COLO668 (cell line): ENCODE measurements around the gene MAP1LC3A.

Experiments used
- DNase-seq: peaks from one replicate; lab custom pipeline; 2025; ENCODE audit not compliant: unreplicated experiment; lab: John Stamatoyannopoulos, UW

The MAP1LC3A gene

DNA sequence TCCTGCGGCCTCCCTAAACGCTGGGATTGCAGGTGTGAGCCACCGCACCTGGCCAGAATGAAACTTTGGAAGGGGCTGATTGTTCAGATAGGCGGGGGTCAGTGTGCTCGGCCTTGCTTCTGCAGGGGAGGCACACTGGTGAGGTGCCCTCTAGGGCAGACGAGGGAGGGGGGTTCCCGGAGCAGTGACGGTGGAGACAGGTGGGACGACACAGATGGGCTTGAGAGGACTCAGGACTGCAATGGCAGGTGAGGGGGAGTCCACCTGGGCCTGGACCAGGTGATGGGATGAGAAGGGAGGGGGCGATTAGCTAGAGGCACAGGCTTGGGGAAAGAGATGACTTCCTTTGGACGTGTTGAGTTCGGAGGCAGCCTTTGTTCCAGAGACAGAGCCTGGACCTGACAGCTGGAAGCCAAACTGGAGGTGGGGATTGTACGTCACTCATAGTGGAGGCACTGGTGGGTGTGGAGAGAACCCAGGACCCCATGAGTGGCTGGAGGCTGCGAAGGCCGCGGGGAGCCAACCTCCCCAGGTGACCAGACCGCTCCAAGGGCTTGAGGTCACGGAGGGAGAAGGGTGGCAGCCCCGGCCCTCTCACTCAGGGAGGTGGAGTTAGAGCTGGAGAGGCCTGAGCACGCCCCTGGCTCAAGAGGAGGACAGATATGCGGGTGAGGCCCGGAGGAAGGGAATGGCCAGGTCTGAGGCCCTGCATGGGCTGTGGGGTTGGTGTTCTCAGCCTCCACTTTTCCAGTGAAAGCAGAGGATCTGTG lies 10.5 kb upstream of the MAP1LC3A start:
- no peak for DNase-seq

DNA sequence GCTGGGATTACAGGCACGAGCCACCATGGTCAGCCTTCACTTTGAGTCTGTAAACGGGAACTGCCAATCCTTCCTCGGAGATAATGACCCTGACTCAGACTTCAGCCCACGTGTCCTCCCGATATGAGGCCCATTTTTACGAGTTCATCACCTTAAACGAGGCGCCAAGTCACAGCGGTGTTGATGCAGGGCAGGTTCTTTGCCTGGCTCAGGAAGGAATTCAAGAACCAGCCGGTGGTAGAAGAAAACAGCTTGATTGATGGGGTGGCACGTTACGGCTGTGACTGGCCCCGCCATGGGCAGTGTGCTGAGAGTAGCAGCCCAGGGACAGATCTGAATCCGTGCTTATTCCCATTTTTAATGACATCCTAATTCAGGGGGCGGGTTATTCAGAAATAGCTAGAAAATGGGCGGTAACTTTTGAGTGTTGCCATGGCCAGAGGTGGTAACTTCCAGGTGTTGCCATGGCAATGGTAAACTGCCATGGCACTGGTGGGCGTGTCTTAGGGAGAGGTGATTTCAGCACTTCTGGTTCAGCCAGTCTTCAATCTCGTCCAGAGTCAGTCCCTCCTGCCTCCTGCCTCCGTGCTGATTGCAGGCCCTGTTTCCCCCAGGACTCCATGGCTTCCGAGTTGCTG lies 9.1 kb upstream of the MAP1LC3A start:
- no peak for DNase-seq

DNA sequence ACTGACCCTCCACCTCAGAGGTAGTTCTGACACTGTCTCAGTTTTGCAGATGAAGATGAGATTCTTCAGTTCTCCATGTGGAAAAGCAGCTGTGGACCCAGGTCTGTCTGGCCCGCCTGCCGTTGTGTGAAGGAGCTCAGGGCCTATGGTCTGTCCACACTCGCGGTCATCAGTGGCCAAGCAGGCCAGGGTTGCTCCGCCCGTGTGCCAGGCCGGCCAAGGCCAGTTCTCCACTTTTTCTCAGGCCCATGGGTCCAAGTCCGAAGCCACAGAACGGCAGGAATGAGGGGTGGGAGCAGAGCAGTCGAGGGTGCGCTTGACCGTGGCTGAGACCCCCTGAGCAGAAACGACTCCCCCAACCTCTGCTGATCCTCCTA lies 8.6 kb upstream of the MAP1LC3A start:
- no peak for DNase-seq

GRCh38 chr20:34552569-34552968 lies 5.9 kb upstream of the MAP1LC3A start:
- DNase-seq: no peak

DNA sequence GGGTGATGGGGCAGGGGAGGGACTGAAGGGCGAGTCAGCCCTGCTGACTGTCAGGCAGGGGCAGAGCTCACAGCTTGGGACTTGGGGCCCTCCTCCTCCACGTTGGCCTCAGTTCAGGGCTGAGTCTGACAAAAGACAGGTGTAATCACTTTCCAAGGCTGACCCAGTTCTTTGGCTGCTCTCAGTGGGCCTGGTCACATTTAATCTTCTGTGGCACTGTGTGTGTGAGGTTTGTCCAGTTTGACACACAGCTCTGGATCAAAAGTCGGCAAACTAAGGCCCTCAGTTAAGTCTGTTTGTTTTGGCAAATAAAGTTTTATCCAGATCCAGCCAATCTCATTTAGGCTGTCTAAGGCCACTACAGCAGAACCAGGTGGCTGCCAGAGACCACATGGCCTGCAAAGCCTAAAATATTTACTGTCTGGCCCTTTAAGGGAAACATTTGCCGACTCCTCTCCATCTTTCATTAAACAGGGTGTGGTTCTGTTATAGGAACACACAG lies 5.1 kb upstream of the MAP1LC3A start:
- no peak for DNase-seq

- DNase-seq: no peak
Observed at GRCh38 chr20:34557936-34558319, 590 bp upstream of the MAP1LC3A start.

DNA sequence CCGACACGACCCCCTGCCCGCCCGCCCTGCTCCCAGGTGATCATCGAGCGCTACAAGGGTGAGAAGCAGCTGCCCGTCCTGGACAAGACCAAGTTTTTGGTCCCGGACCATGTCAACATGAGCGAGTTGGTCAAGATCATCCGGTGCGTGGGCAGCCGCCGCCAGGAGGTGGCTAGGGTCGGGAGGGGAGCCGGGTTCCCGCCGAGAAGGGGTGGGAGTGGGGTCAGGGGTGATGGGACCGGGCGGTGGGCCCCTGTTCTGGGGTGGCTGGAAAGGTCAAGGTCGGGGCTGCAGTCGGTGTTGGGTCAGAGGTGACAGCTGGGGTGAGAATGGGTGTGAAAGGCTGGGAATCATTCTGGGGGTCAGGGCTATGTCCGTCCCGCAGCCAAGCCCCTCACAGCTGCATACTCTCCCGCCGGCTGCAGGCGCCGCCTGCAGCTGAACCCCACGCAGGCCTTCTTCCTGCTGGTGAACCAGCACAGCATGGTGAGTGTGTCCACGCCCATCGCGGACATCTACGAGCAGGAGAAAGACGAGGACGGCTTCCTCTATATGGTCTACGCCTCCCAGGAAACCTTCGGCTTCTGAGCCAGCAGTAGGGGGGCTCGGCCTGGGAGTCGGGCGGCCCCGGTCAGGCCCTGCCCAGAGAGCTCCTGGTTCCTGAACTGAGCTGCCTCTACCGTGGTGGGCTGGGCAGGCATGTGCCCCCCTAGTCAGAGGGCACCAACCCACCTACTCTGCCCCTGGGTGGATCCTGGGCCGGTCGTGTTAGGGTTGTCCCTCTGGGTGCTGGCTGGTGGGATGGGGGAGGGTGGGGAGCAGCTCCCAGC lies 1.0 kb downstream of the MAP1LC3A start:
- DNase-seq: no peak

DNA sequence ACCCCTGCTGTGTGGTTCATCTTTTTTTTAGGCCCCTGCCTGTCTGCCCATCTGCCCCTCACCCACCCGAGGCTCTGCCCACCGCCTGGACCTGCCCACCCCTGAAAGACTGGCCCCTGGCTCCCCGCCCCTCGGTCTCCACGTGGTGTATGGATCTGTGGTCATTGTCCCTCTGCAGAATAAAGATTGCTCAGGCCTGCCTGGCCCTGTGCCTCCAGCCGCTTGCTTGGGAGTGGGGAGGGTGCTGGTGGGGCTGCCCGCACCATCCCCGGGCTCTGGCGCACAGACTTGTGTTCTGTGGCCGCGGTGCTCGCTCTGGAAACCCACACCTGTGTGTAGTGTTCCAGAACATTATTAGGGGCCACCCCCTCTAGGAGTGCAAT lies 1.6 kb downstream of the MAP1LC3A start:
- DNase-seq: no peak

DNA sequence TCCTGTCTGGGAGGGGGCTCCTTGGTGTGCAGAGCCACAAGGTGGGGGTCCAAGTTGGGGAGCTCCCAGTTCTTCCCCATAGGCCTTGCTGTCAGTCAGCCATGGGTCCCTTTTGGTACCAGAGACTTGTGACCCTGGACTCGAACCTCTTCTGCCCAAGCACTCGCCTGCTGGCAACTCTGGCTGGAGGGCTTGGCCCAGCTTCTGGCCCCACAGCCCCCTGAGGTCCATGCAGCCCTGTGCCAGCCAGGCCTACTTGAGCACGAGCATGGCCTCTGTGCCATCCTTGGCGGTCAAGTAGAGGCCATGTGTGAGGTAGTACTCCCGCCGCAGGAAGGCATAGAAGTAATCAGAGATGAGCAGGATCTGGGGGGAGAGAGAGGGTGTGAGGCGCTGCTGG lies 2.1 kb downstream of the MAP1LC3A start:
- DNase-seq: no peak

DNA sequence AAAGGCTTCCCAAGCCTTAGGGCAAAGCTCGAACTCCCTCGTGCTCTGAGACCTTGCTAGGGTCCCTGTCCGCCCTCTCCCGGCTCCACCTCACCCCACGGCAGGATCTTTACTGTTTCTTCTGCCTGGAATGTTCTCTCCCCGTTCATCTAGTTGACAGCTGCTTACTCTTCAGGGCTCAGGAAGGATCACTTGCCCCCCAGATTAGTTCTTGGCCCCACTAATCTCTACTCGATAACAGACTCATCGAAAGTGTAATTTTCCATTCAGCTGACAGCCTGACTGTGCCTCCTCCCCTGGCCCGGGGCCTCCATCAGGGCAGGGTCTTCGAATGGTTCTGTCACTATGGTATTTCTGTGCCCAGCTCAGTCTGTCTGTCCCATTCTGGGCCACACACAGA lies 3.1 kb downstream of the MAP1LC3A start:
- no peak for DNase-seq

DNA sequence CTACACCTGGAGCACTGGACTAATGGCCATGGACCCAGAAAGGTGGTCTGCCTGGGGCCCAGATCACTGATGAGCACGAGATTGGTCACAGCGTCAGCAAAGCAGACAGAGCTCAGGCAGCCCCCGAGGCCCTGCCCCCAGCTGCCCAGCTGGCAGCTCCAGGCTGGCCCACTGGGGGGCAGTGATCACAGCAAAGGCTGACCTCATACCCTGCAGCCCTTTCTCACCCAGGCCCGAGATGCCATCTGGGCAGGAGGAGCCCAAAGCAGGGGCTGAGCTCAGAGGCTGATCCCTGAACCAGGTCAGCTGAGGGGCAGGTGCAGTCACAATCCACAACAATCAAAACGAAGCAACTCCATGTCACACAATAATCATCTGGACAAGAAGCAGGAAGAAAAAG lies 4.1 kb downstream of the MAP1LC3A start:
- peak; percentile 39 for DNase-seq

- no peak for DNase-seq
Observed at GRCh38 chr20:34564833-34565232, 6.3 kb downstream of the MAP1LC3A start.

DNA sequence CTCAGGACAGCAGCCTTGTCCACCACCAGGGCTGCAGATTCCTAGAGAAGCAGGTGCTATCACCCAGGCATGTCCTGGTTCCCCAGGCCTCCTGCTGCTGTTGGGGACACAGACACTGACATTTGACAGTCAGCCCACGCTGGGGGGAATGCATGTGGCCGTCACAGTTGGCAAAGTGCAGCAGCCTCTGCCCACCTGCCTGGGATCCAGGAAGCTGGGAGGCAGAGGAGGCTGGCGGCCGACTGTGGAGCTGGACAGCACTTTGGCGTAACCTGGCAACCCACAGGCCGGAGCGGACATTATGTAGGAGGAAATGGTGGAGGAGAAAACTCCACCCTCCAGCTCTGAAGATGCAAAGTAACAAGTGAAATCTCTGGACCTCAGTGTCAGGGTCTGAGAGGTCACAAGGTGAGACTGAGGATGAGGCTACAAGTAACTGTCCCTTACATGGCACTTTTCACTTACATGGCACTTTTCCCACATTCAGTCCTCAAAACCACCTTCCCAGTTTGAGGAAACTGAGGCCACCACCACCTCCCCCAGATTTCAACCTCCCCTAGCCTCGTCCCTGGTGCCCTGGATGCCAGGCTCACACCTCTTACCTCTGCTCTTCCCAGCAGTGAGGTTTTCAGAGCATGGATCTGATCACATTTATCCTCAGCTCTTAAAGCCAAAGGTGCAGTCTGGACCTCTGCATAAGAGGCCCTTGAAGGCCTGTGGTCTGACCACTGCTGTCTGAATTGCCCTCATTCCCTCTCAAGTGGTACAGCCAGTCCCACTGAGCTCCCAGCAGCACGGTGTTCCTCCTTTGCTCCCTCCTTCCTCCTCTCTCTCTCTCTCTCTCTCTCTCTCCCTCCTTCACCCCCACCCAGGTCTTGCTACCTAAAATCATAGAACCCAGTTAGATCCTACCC lies 8.7 kb downstream of the MAP1LC3A start:
- DNase-seq: no peak

- DNase-seq: no peak
Observed at GRCh38 chr20:34567892-34568865, 9.7 kb downstream of the MAP1LC3A start.

DNA sequence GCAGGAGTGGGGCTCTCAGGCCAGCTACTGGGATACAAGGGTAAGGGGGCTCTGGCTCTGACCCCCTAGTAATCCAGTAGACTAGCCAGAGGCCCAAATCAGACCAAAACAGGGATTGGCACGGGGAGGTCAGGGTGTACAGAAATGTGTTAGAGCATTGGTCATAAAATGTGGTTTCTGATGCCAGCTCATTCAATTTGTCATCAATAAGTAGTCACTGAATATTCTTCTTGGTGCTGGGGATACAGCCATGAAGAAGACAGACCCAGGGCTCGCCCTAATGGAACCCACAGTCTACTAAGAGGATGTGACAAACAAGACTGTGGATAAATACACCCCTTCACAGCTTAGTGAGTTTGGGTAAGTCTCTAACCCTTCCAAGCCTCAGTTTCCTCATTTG lies 11.1 kb downstream of the MAP1LC3A start:
- DNase-seq: no peak

DNA sequence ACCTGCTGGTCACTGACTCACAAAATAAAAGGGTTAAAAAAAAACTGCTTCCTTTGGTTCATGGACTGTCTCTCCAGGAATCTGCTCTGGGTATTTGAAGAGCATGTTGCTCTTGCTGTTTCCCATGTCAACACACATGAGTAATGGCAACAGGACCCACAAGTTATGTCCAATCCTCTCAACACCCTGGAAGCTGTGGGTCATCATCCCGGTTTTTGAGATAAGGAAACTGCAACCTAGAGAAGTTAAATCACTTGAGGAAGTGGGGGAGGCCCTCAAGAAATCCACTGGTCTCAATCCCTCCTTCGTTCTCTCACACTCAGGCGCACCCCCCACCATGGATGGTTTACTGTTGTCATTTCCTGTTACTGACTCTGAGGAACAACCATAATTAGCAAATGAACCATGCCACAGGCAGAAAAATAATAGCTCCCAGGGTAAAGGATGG lies 12.4 kb downstream of the MAP1LC3A start:
- DNase-seq: no peak

- DNase-seq: no peak
Observed at GRCh38 chr20:34571753-34572152, 13.2 kb downstream of the MAP1LC3A start.

DNA sequence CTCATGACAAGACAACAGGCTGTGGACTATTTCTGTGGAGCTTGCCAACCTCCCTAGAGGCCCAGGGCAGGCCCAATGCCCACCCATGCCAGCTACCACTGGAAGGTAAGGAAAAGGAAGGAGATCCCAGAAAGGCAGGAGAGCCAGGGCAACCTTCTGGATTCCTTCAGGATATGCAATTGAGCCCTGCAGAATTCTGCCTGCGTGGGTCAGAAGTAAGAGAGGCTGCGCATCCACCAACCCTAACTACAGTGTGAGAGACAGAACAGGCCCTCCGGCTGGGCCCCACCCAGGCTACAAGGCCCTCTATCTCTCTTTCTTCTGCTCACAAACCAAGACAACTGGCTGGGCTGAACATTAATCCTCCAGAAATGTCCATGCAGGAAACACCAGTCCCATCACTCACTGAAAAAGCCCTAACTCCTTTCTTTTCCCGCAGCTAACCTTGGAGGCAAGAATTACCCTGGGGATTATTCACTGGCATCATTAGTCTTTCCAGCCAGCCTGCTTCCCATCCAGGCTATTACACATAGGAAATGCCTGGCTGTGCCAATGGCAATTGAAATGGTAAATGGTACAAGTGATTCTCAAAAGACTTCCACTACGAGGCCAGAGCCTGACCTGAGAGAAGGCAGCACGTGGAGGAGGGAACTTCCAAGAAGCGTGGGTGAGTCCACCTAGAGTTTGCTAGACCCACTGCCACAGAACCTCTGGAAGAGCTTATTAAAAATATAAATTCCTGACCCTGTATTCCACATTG lies 15.2 kb downstream of the MAP1LC3A start:
- no peak for DNase-seq

- no peak for DNase-seq
Observed at GRCh38 chr20:34574426-34574825, 15.9 kb downstream of the MAP1LC3A start.
